ENCODE results near the gene EYA2.

- TF ChIP-seq RAD21 (IDR thresholded peaks at IDR 0.05; ENCODE audit: low read length) (no peak), CTCF (conservative IDR thresholded peaks at IDR 0.05; ENCODE audit: low read depth, low read length) (no peak), POLR2A (IDR thresholded peaks at IDR 0.05; ENCODE audit: low read depth, low read length) (no peak)
These were observed 216.2 kb downstream of the EYA2 start for GRCh38 chr20:47110819-47111218.

Data from IMR-90 (cell line).